CD4-positive, CD25-positive, alpha-beta regulatory T cell (primary cell): ENCODE data around the gene ZNF683. TPM values are rescaled to one million over a fixed set of nuclear protein-coding genes. Genes with fewer than 3 reads are reported as not detected.

Source experiments
- ATAC-seq, 2 donors: fragments of 150-1000 bp; cut with Tn5 transposase; one replicate each; pipeline ENCODE4 v1.10.0; 2021; ENCODE audit warnings: low read depth in 2 of 2, moderate number of reproducible peaks in 2 of 2, moderate library complexity in 1 of 2
- DNase-seq, 3 donors: peaks; one replicate each; pipeline versions ENCODE4 v3.0.0 to v3.0.0-alpha.2; 2012 to 2022; ENCODE audit warnings: mixed read lengths in 1 of 3
- H3K27ac ChIP-seq: one replicate; pipeline ENCODE4 v1.7.0; 2013; ENCODE audit warnings: mild to moderate bottlenecking, low read length; ENCODE audit not compliant: insufficient read depth, poor library complexity, severe bottlenecking
- H3K27me3 ChIP-seq: one replicate; pipeline ENCODE4 v1.7.0; 2013; ENCODE audit warnings: low read length; ENCODE audit not compliant: control insufficient read depth, insufficient read depth
- H3K36me3 ChIP-seq: one replicate; pipeline ENCODE4 v1.7.0; 2013; ENCODE audit warnings: mild to moderate bottlenecking, low read length, moderate library complexity; ENCODE audit not compliant: control insufficient read depth, insufficient read depth
- H3K4me1 ChIP-seq: 2 replicates; pipeline ENCODE4 v1.7.0; 2013; ENCODE audit warnings: mild to moderate bottlenecking, low read length; ENCODE audit not compliant: insufficient read depth, control insufficient read depth, poor library complexity, severe bottlenecking
- H3K4me3 ChIP-seq: one replicate; pipeline ENCODE4 v1.7.0; 2013; ENCODE audit warnings: low read depth, mild to moderate bottlenecking, low read length, moderate library complexity
- H3K9me3 ChIP-seq, 2 experiments: 1 replicate in 1 of 2; 2 replicates in 1 of 2; pipeline ENCODE4 v1.7.0; 2013; ENCODE audit warnings: low read length in 2 of 2, mild to moderate bottlenecking in 1 of 2, moderate library complexity in 1 of 2; ENCODE audit not compliant: control insufficient read depth in 2 of 2
- H3K27ac Mint-ChIP-seq, 3 donors: one replicate each; pipeline ENCODE4 v1.8.0; 2020 to 2022; ENCODE audit warnings: mild to moderate bottlenecking in 3 of 3, mixed read lengths in 3 of 3, moderate library complexity in 2 of 3
- H3K27me3 Mint-ChIP-seq: one replicate; pipeline ENCODE4 v1.8.0; 2022; ENCODE audit warnings: mild to moderate bottlenecking, mixed read lengths
- H3K36me3 Mint-ChIP-seq: one replicate; pipeline ENCODE4 v1.8.0; 2020; ENCODE audit warnings: mixed read lengths
- H3K4me1 Mint-ChIP-seq, 4 donors: one replicate each; pipeline ENCODE4 v1.8.0; 2020 to 2022; ENCODE audit warnings: mixed read lengths in 4 of 4, mild to moderate bottlenecking in 1 of 4
- H3K4me3 Mint-ChIP-seq, 4 donors: one replicate each; pipeline ENCODE4 v1.8.0; 2020 to 2022; ENCODE audit warnings: mild to moderate bottlenecking in 4 of 4, mixed read lengths in 4 of 4, moderate library complexity in 3 of 4
- H3K9me3 Mint-ChIP-seq, 7 donors: one replicate each; pipeline ENCODE4 v1.8.0; 2020 to 2022; ENCODE audit warnings: mixed read lengths in 7 of 7, mild to moderate bottlenecking in 3 of 7, moderate library complexity in 2 of 7
- polyA plus RNA-seq, 4 donors: library from polyadenylated mRNA; unstranded; fragments of 300-500 nt; fragmentation: Illumina TruSeq; gene quantifications; one replicate each; pipeline ENCODE4 v1.2.3, GENCODE V29; 2021
- total RNA-seq: library from RNA; stranded (reverse); gene quantifications from one replicate; pipeline ENCODE4 v1.2.3, GENCODE V29; 2022

ZNF683 gene
- total and polyA plus RNA-seq, 5 donors from 2014 or later, result 0.25 to 0.55 TPM; not detected in 3

GRCh38 chr1:26350701-26351589, 21.6 kb downstream of the ZNF683 start:
- no peak overlapping the region for H3K27ac ChIP-seq
- no peaks in the 10 kb centered on the region for H3K27me3 ChIP-seq
- H3K9me3 Mint-ChIP-seq, result no peaks in the 10 kb centered on the region
- H3K4me1 ChIP-seq, result no peaks in the 10 kb centered on the region
- H3K36me3 ChIP-seq, result no peaks in the 10 kb centered on the region
- no peaks in the 10 kb centered on the region for H3K9me3 ChIP-seq
- ATAC-seq, result no peak
- DNase-seq, result no peak
- H3K4me3 Mint-ChIP-seq, result no peak overlapping the region
- H3K36me3 Mint-ChIP-seq, result no peaks in the 10 kb centered on the region
- peaks cover 0 to 4% (median 1%) of the 10 kb centered on the region in 4 donors for H3K4me1 Mint-ChIP-seq
- no peak overlapping the region for H3K4me3 ChIP-seq
- H3K27ac Mint-ChIP-seq, result peak overlapping the region in 1 of 3 donors; percentile 38
- no peaks in the 10 kb centered on the region for H3K27me3 Mint-ChIP-seq

- Histone ChIP-seq H3K4me3 (no peak overlapping the region), H3K27ac (no peak overlapping the region), H3K4me1 (no peaks in the 10 kb centered on the region), H3K9me3 (no peaks in the 10 kb centered on the region), H3K27me3 (no peaks in the 10 kb centered on the region), H3K36me3 (no peaks in the 10 kb centered on the region)
- DNase-seq (no peak), ATAC-seq (no peak)
- H3K9me3 Mint-ChIP-seq, result no peaks in the 10 kb centered on the region
- H3K36me3 Mint-ChIP-seq, result no peaks in the 10 kb centered on the region
- H3K27me3 Mint-ChIP-seq, result no peaks in the 10 kb centered on the region
- H3K27ac Mint-ChIP-seq, result peak overlapping the region in 1 of 3 donors; percentile 20
- peaks cover 0 to 2% (median 0%) of the 10 kb centered on the region in 4 donors for H3K4me1 Mint-ChIP-seq
- no peak overlapping the region for H3K4me3 Mint-ChIP-seq
Observed at GRCh38 chr1:26350343-26350700, 22.2 kb downstream of the ZNF683 start.

GRCh38 chr1:26349877-26350244, 22.7 kb downstream of the ZNF683 start:
- H3K9me3 ChIP-seq, result no peaks in the 10 kb centered on the region
- Mint-ChIP-seq H3K36me3 (no peaks in the 10 kb centered on the region), H3K9me3 (no peaks in the 10 kb centered on the region), H3K27ac (peak overlapping the region in 1 of 3 donors; percentile 20), H3K27me3 (no peaks in the 10 kb centered on the region), H3K4me3 (no peak overlapping the region), H3K4me1 (peaks cover 0 to 2% (median 0%) of the 10 kb centered on the region in 4 donors)
- no peak overlapping the region for H3K27ac ChIP-seq
- no peaks in the 10 kb centered on the region for H3K4me1 ChIP-seq
- H3K4me3 ChIP-seq, result no peak overlapping the region
- H3K27me3 ChIP-seq, result no peaks in the 10 kb centered on the region
- ATAC-seq (no peak), DNase-seq (no peak)
- H3K36me3 ChIP-seq, result no peaks in the 10 kb centered on the region

GRCh38 chr1:26349188-26349876, 23.2 kb downstream of the ZNF683 start:
- peak overlapping the region in 1 of 3 donors; percentile 20 for H3K27ac Mint-ChIP-seq
- ATAC-seq, result no peak
- no peaks in the 10 kb centered on the region for H3K9me3 Mint-ChIP-seq
- no peaks in the 10 kb centered on the region for H3K9me3 ChIP-seq
- H3K27me3 ChIP-seq, result no peaks in the 10 kb centered on the region
- H3K36me3 ChIP-seq, result no peaks in the 10 kb centered on the region
- H3K27ac ChIP-seq, result no peak overlapping the region
- H3K27me3 Mint-ChIP-seq, result no peaks in the 10 kb centered on the region
- no peak overlapping the region for H3K4me3 ChIP-seq
- no peaks in the 10 kb centered on the region for H3K36me3 Mint-ChIP-seq
- H3K4me3 Mint-ChIP-seq, result peak overlapping the region in 1 of 4 donors; percentile 15
- peaks cover 0 to 2% (median 0%) of the 10 kb centered on the region in 4 donors for H3K4me1 Mint-ChIP-seq
- H3K4me1 ChIP-seq, result no peaks in the 10 kb centered on the region
- DNase-seq, result no peak

- H3K27me3 ChIP-seq, result no peaks in the 10 kb centered on the region
- peaks cover 0 to 2% (median 0%) of the 10 kb centered on the region in 4 donors for H3K4me1 Mint-ChIP-seq
- H3K36me3 ChIP-seq, result no peaks in the 10 kb centered on the region
- no peak for DNase-seq
- H3K36me3 Mint-ChIP-seq, result no peaks in the 10 kb centered on the region
- no peaks in the 10 kb centered on the region for H3K9me3 ChIP-seq
- no peak overlapping the region for H3K4me3 Mint-ChIP-seq
- H3K27ac ChIP-seq, result no peak overlapping the region
- no peak for ATAC-seq
- H3K4me1 ChIP-seq, result no peaks in the 10 kb centered on the region
- no peak overlapping the region for H3K27ac Mint-ChIP-seq
- H3K9me3 Mint-ChIP-seq, result no peaks in the 10 kb centered on the region
- H3K4me3 ChIP-seq, result no peak overlapping the region
- H3K27me3 Mint-ChIP-seq, result no peaks in the 10 kb centered on the region
Observed at GRCh38 chr1:26346274-26347033, 26.1 kb downstream of the ZNF683 start.

GRCh38 chr1:26345718-26346117, 26.8 kb downstream of the ZNF683 start:
- ATAC-seq, result no peak
- no peak overlapping the region for H3K27ac Mint-ChIP-seq
- no peaks in the 10 kb centered on the region for H3K27me3 Mint-ChIP-seq

GRCh38 chr1:26344147-26344920, 28.2 kb downstream of the ZNF683 start:
- no peaks in the 10 kb centered on the region for H3K27me3 Mint-ChIP-seq
- no peak overlapping the region for H3K27ac Mint-ChIP-seq
- H3K4me1 ChIP-seq, result no peaks in the 10 kb centered on the region
- H3K36me3 ChIP-seq, result no peaks in the 10 kb centered on the region
- H3K4me1 Mint-ChIP-seq, result no peaks in the 10 kb centered on the region
- DNase-seq (no peak), ATAC-seq (no peak)
- no peaks in the 10 kb centered on the region for H3K27me3 ChIP-seq
- H3K36me3 Mint-ChIP-seq, result no peaks in the 10 kb centered on the region
- no peak overlapping the region for H3K4me3 ChIP-seq
- H3K27ac ChIP-seq, result no peak overlapping the region
- peaks cover 0 to 1% (median 0%) of the 10 kb centered on the region in 7 donors for H3K9me3 Mint-ChIP-seq
- no peaks in the 10 kb centered on the region for H3K9me3 ChIP-seq
- no peak overlapping the region for H3K4me3 Mint-ChIP-seq

More at GRCh38 chr1:26345718-26346117, 26.8 kb downstream of the ZNF683 start:
- H3K4me1 ChIP-seq, result no peaks in the 10 kb centered on the region
- Mint-ChIP-seq H3K9me3 (no peaks in the 10 kb centered on the region), H3K4me3 (no peak overlapping the region), H3K36me3 (no peaks in the 10 kb centered on the region), H3K4me1 (no peaks in the 10 kb centered on the region)
- no peaks in the 10 kb centered on the region for H3K9me3 ChIP-seq
- no peaks in the 10 kb centered on the region for H3K27me3 ChIP-seq
- no peak overlapping the region for H3K4me3 ChIP-seq
- no peaks in the 10 kb centered on the region for H3K36me3 ChIP-seq
- no peak overlapping the region for H3K27ac ChIP-seq
- DNase-seq, result no peak
